ENCODE data around the gene NQO1.

The NQO1 gene

GRCh38 chr16:69698404-69698803 lies 28.0 kb downstream of the NQO1 start:
- H3K9me3 ChIP-seq (ENCODE audit: control insufficient read depth, insufficient read depth, low read length): no peaks in the 10 kb centered on the region

GRCh38 chr16:69693916-69694315 lies 32.4 kb downstream of the NQO1 start:
- no peaks in the 10 kb centered on the region for H3K9me3 ChIP-seq (ENCODE audit: control insufficient read depth, insufficient read depth, low read length)
- no peak overlapping the region for H3K27ac ChIP-seq (ENCODE audit: low read depth, low read length)
- peaks cover 5% of the 10 kb centered on the region; the same call in 1 of the 2 replicates for H3F3A ChIP-seq (ENCODE audit: control insufficient read depth, insufficient read depth)
- H4K20me1 ChIP-seq (ENCODE audit: control insufficient read depth, insufficient read depth, low read depth, low read length): no peaks in the 10 kb centered on the region
- H3K4me3 ChIP-seq (ENCODE audit: low read length): no peak overlapping the region
- TF ChIP-seq EZH2phosphoT487 (IDR thresholded peaks at IDR 0.05; ENCODE audit: borderline replicate concordance, low read length) (no peak), CTCF (IDR thresholded peaks at IDR 0.05; ENCODE audit: low read depth, low read length, poor library complexity, severe bottlenecking) (no peak)
- peaks cover 4% of the 10 kb centered on the region; the same call in 1 of the 2 replicates for H3K4me1 ChIP-seq (ENCODE audit: control insufficient read depth, low read length)
- no peak overlapping the region for H3K4me2 ChIP-seq (ENCODE audit: low read length)
- H3K36me3 ChIP-seq (ENCODE audit: control insufficient read depth, low read length): peaks cover 54% of the 10 kb centered on the region
- no peaks in the 10 kb centered on the region for H3K27me3 ChIP-seq (ENCODE audit: control insufficient read depth, low read length)
- H3K79me2 ChIP-seq (ENCODE audit: control insufficient read depth, low read length): no peaks in the 10 kb centered on the region
- H3K9me2 ChIP-seq (replicated peaks; ENCODE audit: control insufficient read depth, low read length): no peaks in the 10 kb centered on the region

More at GRCh38 chr16:69698404-69698803, 28.0 kb downstream of the NQO1 start:
- no peaks in the 10 kb centered on the region for H4K20me1 ChIP-seq (ENCODE audit: control insufficient read depth, insufficient read depth, low read depth, low read length)
- H3K79me2 ChIP-seq (ENCODE audit: control insufficient read depth, low read length): no peaks in the 10 kb centered on the region
- H3K4me3 ChIP-seq (ENCODE audit: low read length): no peak overlapping the region
- peaks cover 31% of the 10 kb centered on the region for H3K36me3 ChIP-seq (ENCODE audit: control insufficient read depth, low read length)
- H3K27me3 ChIP-seq (ENCODE audit: control insufficient read depth, low read length): no peaks in the 10 kb centered on the region
- H3K4me1 ChIP-seq (ENCODE audit: control insufficient read depth, low read length): no peaks in the 10 kb centered on the region
- H3K9me2 ChIP-seq (replicated peaks; ENCODE audit: control insufficient read depth, low read length): no peaks in the 10 kb centered on the region
- no peak overlapping the region for H3K27ac ChIP-seq (ENCODE audit: low read depth, low read length)
- H3K4me2 ChIP-seq (ENCODE audit: low read length): no peak overlapping the region
- peaks cover 5% of the 10 kb centered on the region; the same call in 1 of the 2 replicates for H3F3A ChIP-seq (ENCODE audit: control insufficient read depth, insufficient read depth)
- TF ChIP-seq EZH2phosphoT487 (IDR thresholded peaks at IDR 0.05; ENCODE audit: borderline replicate concordance, low read length) (no peak), CTCF (IDR thresholded peaks at IDR 0.05; ENCODE audit: low read depth, low read length, poor library complexity, severe bottlenecking) (no peak)

- Histone ChIP-seq H3K27me3 (ENCODE audit: control insufficient read depth, low read length) (no peaks in the 10 kb centered on the region), H3K79me2 (ENCODE audit: control insufficient read depth, low read length) (no peaks in the 10 kb centered on the region), H4K20me1 (ENCODE audit: control insufficient read depth, insufficient read depth, low read depth, low read length) (no peaks in the 10 kb centered on the region), H3F3A (ENCODE audit: control insufficient read depth, insufficient read depth) (peaks cover 5% of the 10 kb centered on the region; the same call in 1 of the 2 replicates), H3K4me2 (ENCODE audit: low read length) (no peak overlapping the region), H3K4me3 (ENCODE audit: low read length) (no peak overlapping the region), H3K9me2 (replicated peaks; ENCODE audit: control insufficient read depth, low read length) (no peaks in the 10 kb centered on the region), H3K9me3 (ENCODE audit: control insufficient read depth, insufficient read depth, low read length) (no peaks in the 10 kb centered on the region), H3K27ac (ENCODE audit: low read depth, low read length) (no peak overlapping the region), H3K4me1 (ENCODE audit: control insufficient read depth, low read length) (peaks cover 4% of the 10 kb centered on the region; the same call in 1 of the 2 replicates), H3K36me3 (ENCODE audit: control insufficient read depth, low read length) (peaks cover 52% of the 10 kb centered on the region)
- TF ChIP-seq EZH2phosphoT487 (IDR thresholded peaks at IDR 0.05; ENCODE audit: borderline replicate concordance, low read length) (no peak), CTCF (IDR thresholded peaks at IDR 0.05; ENCODE audit: low read depth, low read length, poor library complexity, severe bottlenecking) (no peak)
These were observed 34.1 kb downstream of the NQO1 start for GRCh38 chr16:69691980-69692911.
